GM12878 (cell line): Measurements from ENCODE around the gene PRDM1.

Experiments used
- BACH1 ChIP-seq: fragments of 450-650 bp; IDR thresholded peaks from 2 replicates; pipeline ENCODE4 v1.6.1; 2017; ENCODE audit warnings: mild to moderate bottlenecking, borderline replicate concordance
- CTCF ChIP-seq, 3 experiments: IDR thresholded peaks in 2 of 3; conservative IDR thresholded peaks in 1 of 3; 2 replicates each; pipeline ENCODE4 v1.5.1; 2011; ENCODE audit warnings: low read depth in 3 of 3, low read length in 3 of 3, mild to moderate bottlenecking in 3 of 3, control low read depth in 2 of 3, moderate library complexity in 2 of 3, inconsistent platforms in 1 of 3, mixed read lengths in 1 of 3; ENCODE audit not compliant: control insufficient read depth in 2 of 3, insufficient read depth in 1 of 3; ENCODE audit errors: extremely low read depth in 1 of 3
- EGR1 ChIP-seq, 2 experiments: IDR thresholded peaks; 1 replicate in 1 of 2; 2 replicates in 1 of 2; pipeline ENCODE4 v1.6.1; 2011 to 2012; ENCODE audit warnings: low read depth in 2 of 2, low read length in 2 of 2, borderline replicate concordance in 1 of 2, mild to moderate bottlenecking in 1 of 2, moderate library complexity in 1 of 2
- TF ChIP-seq, protein P1 (sequence below): IDR thresholded peaks from 2 replicates; pipeline ENCODE4 v1.6.1; 2012; ENCODE audit warnings: low read depth, low read length, improper control_type of control experiment

- TF ChIP-seq CTCF (IDR thresholded peaks at IDR 0.05 in 2 of 3, conservative IDR thresholded peaks at IDR 0.05 in 1 of 3; ENCODE audit: control insufficient read depth in 2 of 3, extremely low read depth in 1 of 3, insufficient read depth in 1 of 3, low read depth in 3 of 3, low read length in 3 of 3) (no peak), BACH1 (no peak), EGR1 (IDR thresholded peaks at IDR 0.05; ENCODE audit: borderline replicate concordance in 1 of 2, low read depth in 2 of 2, low read length in 2 of 2) (no peak)
- TF ChIP-seq, protein P1, sequence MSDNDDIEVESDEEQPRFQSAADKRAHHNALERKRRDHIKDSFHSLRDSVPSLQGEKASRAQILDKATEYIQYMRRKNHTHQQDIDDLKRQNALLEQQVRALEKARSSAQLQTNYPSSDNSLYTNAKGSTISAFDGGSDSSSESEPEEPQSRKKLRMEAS, result no peak
Measured at GRCh38 chr6:106124015-106124414, 37.9 kb downstream of the PRDM1 start.
